Activated CD4-positive, alpha-beta T cell treated with anti-CD3 and anti-CD28 coated beads, Interleukin-2, amount 50 U/mL, for 1 hour (primary cell): ENCODE results near the gene KLHL2.
A peak's percentile ranks its signal among the peaks of the same experiment; 100 is the strongest.
"Not testable (repeated sequence)": the region's sequence is repeated elsewhere in the genome, so short reads cannot be mapped to it uniquely, and the experiment has no call there.

Experiments
- DNase-seq: peaks from one replicate; pipeline ENCODE4 v3.0.0-alpha.2; 2020

KLHL2 gene

GRCh38 chr4:165236852-165237251, 29.5 kb downstream of the KLHL2 start:
- not testable (repeated sequence) for DNase-seq

DNA sequence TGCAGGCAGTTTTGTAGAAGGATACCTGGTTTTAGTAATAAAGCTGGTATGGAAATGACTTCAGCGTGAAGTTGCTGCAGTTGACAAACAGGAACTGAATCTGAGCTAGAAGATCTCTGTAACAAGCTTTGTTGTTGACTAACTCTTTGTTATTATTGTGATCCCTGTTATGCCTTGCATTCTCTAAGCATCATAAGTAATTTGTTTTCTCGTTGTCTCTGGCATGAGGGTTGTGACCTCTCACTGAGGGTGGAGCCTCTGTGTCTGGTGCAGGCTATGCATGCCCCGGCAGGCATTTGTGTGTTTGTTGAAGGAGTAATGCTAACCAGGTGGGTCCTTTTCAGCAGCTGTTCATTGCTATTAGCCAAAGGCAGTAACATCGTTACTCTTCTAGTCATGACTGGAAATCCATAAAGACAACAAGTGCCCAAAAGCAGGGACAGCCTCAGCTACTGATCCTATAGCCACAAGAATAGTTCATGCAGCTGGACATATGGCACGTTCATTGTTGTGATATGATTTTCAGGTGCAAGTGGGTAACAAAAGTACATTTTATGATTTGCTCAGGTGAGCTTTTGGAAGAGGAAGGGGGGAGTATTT, 30.8 kb downstream of the KLHL2 start:
- not testable (repeated sequence) for DNase-seq

- DNase-seq, result not testable (repeated sequence)
These were observed 33.4 kb downstream of the KLHL2 start for GRCh38 chr4:165240761-165241160.

DNA sequence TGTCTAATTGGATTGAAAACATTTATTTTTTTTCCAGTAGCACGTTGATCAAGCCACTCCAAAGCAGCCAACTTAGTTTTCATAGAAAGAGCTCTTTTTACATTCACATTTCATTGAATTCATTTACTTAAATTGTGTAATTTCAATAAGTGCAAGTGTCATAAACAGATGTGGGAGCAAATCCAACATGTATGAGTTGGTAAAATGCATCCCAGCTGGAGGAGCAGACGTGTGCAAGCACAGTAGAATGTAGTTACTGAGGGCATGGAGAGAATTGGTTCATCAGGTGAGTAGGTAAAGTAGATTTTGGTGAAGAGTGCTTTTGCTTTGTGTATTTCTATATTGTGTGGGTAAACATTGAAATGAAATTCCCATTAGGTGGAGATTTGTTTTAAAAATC, 36.8 kb downstream of the KLHL2 start:
- not testable (repeated sequence) for DNase-seq

DNA sequence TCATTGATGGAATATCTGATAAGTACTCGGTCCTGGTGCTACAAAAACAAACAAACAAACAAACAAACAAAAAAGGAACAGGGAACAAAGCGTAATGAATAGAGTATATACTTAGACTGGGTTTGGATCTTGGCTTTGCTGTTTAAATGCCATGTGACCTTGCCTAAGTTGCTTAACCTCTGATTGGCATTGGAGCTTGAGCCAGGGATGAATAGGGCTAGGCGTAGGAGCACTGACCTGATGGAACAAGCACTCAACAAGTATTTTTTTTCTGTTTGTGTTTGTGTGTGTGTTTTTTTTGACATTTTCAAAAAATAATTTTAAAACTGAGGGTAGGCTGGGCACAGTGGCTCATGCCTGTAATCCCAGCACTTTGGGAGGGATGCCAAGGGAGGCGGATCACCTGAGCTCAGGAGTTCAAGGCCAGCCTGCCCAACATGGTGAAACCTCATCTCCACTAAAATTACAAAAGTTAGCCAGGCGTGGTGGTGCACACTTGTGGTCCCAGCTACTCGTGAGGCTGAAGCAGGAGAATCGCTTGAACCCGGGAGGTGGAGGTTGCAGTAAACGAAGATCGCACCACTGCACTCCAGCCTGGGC, 37.3 kb downstream of the KLHL2 start:
- not testable (repeated sequence) for DNase-seq

GRCh38 chr4:165248102-165248501, 40.7 kb downstream of the KLHL2 start:
- no peak for DNase-seq

GRCh38 chr4:165248904-165249303, 41.5 kb downstream of the KLHL2 start:
- DNase-seq, result not testable (repeated sequence)

DNA sequence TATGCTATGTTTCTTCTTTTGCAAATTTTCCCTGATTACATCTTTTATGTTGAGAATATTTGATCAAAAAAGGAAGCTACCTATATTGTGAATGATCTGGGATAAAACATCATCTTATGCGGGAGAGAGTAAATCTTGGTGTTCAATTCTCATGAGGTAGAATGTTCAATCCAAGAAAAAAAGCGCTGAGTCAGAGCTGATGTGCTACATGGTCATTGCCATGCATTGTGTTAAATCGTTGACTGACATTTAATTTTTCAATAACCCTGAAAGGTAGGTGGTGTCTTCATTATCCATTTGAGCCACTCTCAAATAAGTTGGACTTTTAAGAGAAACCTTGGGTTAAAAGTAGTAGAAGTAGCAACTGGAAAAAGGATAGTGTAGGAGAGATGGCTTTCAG, 47.4 kb downstream of the KLHL2 start:
- not testable (repeated sequence) for DNase-seq

DNA sequence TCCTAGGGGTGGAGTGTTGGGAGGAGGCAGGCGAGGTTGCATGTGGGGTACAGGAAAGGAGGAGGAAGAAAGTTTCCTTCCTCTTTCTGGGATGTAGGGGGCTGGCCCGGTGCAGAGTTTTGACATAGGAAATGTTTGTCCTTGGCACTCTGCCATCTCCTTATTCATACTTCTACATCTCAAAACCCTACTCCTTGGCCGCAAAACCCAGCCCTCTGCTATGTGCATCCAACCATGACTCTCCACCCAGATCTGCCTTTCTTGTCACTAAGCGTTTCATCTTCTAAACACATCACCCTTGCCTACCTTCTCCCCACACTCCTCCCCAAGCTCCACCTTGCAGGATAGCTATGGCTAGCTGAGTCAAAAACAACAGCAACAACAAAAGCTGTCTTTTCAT, 48.1 kb downstream of the KLHL2 start:
- DNase-seq, result peak; percentile 44

DNA sequence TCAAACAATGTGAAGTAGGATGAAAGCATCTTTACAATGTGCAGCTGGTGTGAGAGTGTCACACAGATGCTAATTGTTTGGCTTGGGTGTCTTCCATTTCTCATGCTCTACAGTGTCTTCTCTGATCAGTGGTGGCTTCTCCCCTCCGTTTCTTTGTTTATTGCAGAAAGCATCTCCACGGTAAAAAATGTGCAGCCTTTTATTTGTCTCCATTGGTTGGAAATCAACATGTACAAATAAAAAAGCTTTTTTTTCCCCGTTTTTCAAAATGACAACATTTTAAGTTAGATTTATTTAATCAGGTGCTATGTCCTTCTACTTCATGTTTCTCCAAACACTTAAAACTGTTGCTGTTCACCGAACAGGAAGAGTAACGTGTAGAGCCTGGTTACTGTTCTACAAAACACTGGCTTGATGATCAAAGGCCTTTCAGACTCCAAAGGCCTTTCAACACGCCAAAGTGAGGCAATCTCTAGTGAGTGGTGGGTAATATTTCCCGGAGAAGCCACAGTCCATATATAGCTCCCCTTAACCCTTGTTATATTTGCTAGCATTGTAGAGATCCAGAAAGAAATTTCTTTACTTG, 48.8 kb downstream of the KLHL2 start:
- DNase-seq, result not testable (repeated sequence)

DNA sequence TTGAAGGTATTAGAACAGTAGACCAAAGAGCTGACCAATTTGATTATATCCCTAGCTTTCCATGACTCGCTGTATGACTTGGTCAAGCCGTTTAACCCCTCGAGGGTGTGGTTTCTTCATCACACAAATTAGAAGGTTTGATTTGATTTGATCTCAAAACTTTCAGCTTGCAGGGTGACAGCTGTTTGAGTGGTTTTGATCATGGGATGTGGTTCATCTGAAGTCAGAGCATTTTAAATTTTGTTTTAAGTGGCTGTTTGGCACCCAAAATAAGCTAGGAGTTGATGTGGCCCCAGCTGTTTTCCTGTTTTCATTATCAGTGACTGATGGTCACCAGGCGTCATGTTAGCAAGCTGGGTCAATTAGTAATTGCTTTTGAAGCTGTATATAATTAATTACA, 52.4 kb downstream of the KLHL2 start:
- not testable (repeated sequence) for DNase-seq

DNA sequence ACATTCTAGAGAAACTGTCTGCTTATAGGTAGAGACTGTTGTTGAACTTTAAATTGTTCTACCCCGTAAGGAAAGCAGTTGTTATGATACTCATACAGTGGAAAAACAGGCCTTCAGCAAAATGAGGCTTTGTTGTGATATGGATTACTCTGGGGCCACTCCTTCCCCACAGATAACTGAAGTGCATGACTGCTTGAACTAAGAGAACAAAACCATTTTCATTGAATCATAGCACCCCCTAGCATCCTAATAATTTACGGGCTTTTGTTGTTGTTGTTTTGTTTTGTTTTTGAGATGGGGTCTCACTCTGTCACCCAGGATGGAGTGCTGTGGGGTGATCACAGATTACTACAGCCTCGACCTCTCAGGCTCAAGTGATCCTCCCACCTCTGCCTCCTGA, 54.9 kb downstream of the KLHL2 start:
- DNase-seq, result not testable (repeated sequence)

DNA sequence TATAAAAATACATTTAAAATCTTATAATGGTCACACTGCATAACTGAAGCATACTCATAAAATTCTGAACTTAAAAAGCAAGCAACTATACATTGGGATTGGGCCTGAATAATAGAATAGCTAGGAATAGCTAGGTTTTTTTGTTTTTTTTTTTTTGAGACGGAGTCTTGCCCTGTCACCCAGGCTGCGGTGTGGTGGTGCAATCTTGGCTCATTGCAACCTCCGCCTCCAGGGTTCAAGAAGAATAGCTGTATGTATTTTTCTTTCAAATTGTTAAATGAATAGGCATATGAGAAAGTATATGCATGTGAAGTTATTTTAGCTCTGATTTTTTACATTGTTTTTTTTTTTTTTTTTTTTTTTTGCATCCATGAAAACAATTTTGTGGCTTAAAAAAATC, 56.1 kb downstream of the KLHL2 start:
- DNase-seq, result not testable (repeated sequence)

DNA sequence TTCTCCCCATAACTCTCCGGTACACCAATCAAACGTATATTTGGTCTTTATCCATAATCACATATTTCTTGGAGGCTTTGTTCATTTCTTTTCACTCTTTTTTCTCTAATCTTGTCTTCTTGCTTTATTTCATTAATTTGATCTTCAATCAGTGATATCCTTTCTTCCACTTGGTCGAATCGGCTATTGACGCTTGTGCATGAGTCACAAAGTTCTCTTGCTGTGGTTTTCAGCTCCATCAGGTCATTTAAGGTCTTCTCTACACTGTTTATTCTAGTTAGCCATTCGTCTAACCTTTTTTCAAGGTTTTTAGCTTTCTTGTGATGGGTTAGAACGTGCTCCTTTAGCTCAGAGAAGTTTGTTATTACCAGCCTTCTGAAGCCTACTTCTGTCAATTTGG, 62.6 kb downstream of the KLHL2 start:
- DNase-seq, result not testable (repeated sequence)

DNA sequence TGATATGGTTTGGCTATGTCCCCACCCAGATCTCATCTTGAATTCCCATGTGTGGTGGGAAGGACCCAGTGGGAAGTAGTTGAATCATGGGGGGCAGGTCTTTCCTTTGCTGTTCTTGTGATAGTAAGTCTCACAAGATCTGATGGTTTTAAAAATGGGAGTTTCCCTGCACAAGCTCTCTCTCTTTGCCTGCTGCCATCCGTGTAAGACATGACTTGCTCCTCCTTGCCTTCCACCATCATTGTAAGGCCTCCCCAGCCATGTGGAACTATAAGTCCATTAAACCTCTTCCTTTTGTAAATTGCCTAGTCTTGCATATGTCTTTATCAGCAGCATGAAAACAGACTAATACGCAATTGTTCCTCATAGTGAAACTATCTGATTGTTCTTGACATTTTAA, 66.1 kb downstream of the KLHL2 start:
- DNase-seq, result not testable (repeated sequence)

DNA sequence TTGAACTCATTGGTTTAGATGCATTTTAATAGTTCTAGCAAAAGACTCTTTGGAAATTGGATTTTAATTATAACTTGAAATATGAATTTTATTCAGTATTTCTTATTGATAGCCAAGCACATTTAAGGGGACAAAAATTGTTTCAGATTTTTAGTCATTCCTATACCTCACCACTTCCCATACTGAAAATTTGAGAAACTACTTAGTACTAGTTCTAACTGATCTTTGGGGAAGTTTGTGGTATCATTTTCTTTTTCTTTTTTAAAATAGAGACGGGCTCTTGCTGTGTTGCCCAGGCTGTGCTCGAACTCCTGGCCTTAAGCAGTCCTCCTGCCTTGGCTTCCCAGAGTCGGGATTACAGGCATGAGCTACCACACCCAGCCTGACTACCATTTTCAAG, 68.0 kb downstream of the KLHL2 start:
- DNase-seq, result not testable (repeated sequence)

DNA sequence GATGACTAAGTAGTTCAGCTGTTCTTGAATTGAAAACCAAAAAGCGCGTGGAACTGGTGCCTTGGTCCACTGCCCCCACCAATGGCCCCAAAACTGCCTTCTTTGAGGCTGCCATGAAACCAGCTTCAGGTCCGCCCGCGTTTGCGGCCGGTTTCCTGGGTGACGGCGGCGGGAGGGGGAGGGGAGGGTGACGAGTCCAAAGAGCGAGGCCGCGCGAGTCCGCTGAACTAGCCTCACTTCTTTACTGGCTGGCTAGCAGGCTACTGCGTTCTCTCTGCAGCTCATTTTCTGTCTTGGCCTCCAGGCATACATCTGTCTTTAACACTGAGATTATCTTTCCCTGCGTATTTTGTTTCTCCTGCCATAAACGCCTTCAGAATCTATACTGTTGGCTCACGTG, 72.2 kb downstream of the KLHL2 start:
- not testable (repeated sequence) for DNase-seq

- DNase-seq, result not testable (repeated sequence)
These were observed 77.3 kb downstream of the KLHL2 start for GRCh38 chr4:165284697-165285096.

DNA sequence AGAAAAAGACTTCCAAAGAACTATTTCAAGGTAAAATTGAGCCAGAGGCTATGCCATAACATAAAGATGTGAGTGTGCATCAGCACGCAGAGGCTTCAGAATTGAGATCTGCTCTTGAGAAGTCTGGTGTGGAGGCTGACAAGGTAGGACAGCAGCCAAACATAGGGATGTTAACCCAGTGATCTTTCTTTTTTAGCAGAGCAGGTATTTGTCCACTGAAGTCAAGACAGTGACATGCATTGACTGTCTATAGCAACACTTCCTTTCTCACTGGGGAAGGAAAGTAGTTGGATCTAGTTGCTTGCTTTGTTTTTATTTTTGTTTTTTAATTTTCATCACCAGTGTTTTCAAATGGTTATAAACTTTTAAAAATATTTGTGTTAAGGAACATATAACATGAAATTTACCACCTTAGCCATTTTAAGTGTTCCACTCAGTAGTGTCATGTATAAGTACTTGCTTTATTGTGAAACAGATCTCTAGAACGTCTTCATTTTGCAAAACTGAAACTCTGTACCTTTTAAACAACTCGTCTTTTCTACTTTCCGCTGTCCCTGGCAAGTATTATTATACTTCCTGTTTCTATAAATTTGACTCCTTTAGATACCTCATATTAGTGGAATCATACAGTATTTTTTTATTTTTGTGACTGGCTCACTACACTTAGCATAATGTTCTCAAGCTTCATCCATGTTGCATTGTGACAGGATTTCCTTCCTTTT, 79.4 kb downstream of the KLHL2 start:
- not testable (repeated sequence) for DNase-seq

- DNase-seq, result no peak
These were observed 80.9 kb downstream of the KLHL2 start for GRCh38 chr4:165288226-165288625.

DNA sequence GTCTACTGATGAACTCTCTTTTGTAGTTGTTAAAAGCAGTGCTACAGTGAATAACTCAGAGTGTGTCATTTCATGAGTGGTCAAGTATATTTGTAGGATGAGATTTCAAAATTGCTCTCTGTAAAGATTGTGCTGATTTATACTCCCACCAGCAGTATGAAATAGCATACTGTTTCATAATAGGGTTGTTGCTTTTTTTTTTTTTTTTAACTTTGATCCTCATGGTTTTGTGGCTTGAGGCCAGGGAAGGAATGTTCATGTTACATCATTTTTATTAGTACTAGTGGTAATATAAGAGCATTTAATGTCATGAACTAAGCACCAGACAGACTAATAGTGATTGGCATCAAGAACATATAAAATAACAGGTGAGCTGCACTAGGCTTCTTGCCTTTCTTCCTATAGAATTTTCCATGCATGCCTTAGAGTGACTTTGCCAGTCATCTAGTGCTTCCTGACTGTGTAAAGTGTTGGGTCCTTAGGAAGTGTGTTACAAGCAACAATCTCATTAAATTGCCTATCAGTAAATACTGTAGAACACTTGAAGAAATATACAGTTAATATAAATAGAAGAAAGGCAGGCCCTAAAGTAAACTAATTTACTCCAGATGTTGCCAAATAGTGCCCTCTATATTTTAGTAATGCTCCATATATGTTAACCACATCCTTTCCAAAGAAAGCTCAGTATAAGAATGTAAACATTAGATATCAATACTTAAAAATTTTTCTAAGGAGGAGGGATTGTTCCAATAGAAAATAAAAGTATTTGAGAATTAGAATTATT, 81.5 kb downstream of the KLHL2 start:
- no peak for DNase-seq

- DNase-seq, result no peak
These were observed 82.0 kb downstream of the KLHL2 start for GRCh38 chr4:165289423-165289785.

DNA sequence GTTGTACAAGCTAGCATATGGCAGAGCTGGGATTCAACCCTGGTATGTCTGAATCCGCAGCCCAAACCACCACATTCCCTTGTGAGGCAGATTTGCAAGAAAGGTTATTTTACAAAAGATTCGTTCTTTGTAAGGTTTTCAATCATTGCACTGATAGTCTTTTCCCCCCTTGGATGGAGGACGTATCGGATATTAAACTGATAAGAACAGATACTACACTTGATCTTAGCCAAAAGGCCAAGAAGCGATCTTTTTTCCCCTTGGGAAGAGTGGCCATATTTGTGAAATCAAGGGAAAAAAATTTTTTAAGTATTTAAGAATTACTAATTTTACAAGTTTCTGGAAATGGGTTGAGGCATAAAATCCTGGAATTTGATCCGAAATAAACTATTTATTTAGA, 85.7 kb downstream of the KLHL2 start:
- no peak for DNase-seq
